ENCODE results near the gene PDAP1.

- TF ChIP-seq EZH2 (IDR thresholded peaks at IDR 0.05): no peak
- no peak for TF ChIP-seq POLR2AphosphoS5 (IDR thresholded peaks at IDR 0.05; ENCODE audit: borderline replicate concordance, low read depth, low read length)
- no peak for TF ChIP-seq FOXP2 (optimal IDR thresholded peaks at IDR 0.05; ENCODE audit: control extremely low read depth, extremely low read length, insufficient read depth)
Observed at GRCh38 chr7:99385564-99385963, 22.8 kb downstream of the PDAP1 start.
